IMR-90 (cell line): ENCODE data around the gene RTBDN. TPM values are rescaled to one million over a fixed set of nuclear protein-coding genes. Genes with fewer than 3 reads are reported as not detected.
A peak's percentile ranks its signal among the peaks of the same experiment; 100 is the strongest.

ENCODE experiments used
- ATAC-seq: fragments of 200-7000 bp; cut with Tn5 transposase; 2 replicates; pipeline ENCODE4 v1.9.1; 2020; ENCODE audit warnings: low read depth, mild to moderate bottlenecking, moderate library complexity
- BruUV-seq: library from RNA; stranded (reverse); fragments of 400-500 nt; replicated peaks from 2 replicates; lab custom pipeline; 2021; lab: Mats Ljungman, UMichigan
- CTCF ChIA-PET: fragments of 300-600 bp; formaldehyde crosslinking; extraction: SDS; loops from one replicate; lab custom pipeline; 2021; ENCODE audit warnings: antibody characterized with exemption; lab: Yijun Ruan, JAX
- POLR2A ChIA-PET: fragments of 300-600 bp; sonication (Branson Sonifier 250); formaldehyde crosslinking; loops from one replicate; lab custom pipeline; 2022; ENCODE audit warnings: antibody characterized with exemption; ENCODE audit not compliant: unreplicated experiment; lab: Charles Lee
- DNase-seq: peaks from one replicate; pipeline ENCODE4 v3.0.0; 2013
- H2AFZ ChIP-seq: replicated peaks from 2 replicates; pipeline ENCODE3; 2013; ENCODE audit warnings: low read length, mild to moderate bottlenecking; ENCODE audit not compliant: poor library complexity
- H2AK5ac ChIP-seq: 2 replicates; pipeline ENCODE4 v1.6.1; 2013; ENCODE audit warnings: low read depth, low read length, inconsistent platforms
- H2AK9ac ChIP-seq: replicated peaks from 2 replicates; pipeline ENCODE3; 2013; ENCODE audit warnings: mild to moderate bottlenecking, low read depth, low read length, moderate library complexity; ENCODE audit not compliant: poor library complexity
- H2BK120ac ChIP-seq: 2 replicates; pipeline ENCODE4 v1.6.1; 2013; ENCODE audit warnings: low read depth, low read length, inconsistent platforms
- H2BK15ac ChIP-seq: 3 replicates; pipeline ENCODE4 v1.6.1; 2013; ENCODE audit warnings: low read depth, low read length, inconsistent platforms
- H2BK20ac ChIP-seq: 2 replicates; pipeline ENCODE4 v1.6.1; 2013; ENCODE audit warnings: low read depth, mild to moderate bottlenecking, inconsistent platforms, low read length, moderate library complexity
- H2BK5ac ChIP-seq: 2 replicates; pipeline ENCODE4 v1.6.1; 2013; ENCODE audit warnings: mild to moderate bottlenecking, low read depth, low read length, inconsistent platforms; ENCODE audit not compliant: poor library complexity, severe bottlenecking
- H3K14ac ChIP-seq: replicated peaks from 2 replicates; pipeline ENCODE4 v1.6.1; 2013; ENCODE audit warnings: low read depth, low read length, inconsistent platforms
- H3K18ac ChIP-seq: 2 replicates; pipeline ENCODE4 v1.6.1; 2013; ENCODE audit warnings: low read depth, low read length, control low read depth
- H3K23ac ChIP-seq: 2 replicates; pipeline ENCODE4 v1.6.1; 2013; ENCODE audit warnings: low read depth, low read length, inconsistent platforms
- H3K27ac ChIP-seq: 2 replicates; pipeline ENCODE4 v1.5.1; 2013; ENCODE audit warnings: mild to moderate bottlenecking, control low read depth, low read length; ENCODE audit not compliant: insufficient read depth
- H3K27me3 ChIP-seq: 2 replicates; pipeline ENCODE4 v1.6.1; 2013; ENCODE audit warnings: low read length; ENCODE audit not compliant: control insufficient read depth, insufficient read depth
- H3K36me3 ChIP-seq: 2 replicates; pipeline ENCODE4 v1.6.1; 2013; ENCODE audit warnings: low read length, mixed read lengths; ENCODE audit not compliant: control insufficient read depth, insufficient read depth
- H3K4ac ChIP-seq: 2 replicates; pipeline ENCODE4 v1.6.1; 2013; ENCODE audit warnings: low read depth, low read length, inconsistent platforms
- H3K4me1 ChIP-seq: 2 replicates; pipeline ENCODE4 v1.6.1; 2013; ENCODE audit warnings: low read length, mixed read lengths; ENCODE audit not compliant: control insufficient read depth, insufficient read depth
- H3K4me2 ChIP-seq: 2 replicates; pipeline ENCODE4 v1.6.1; 2013; ENCODE audit warnings: low read depth, mild to moderate bottlenecking, control low read depth, low read length, moderate library complexity
- H3K4me3 ChIP-seq: 2 replicates; pipeline ENCODE4 v1.5.1; 2013; ENCODE audit warnings: low read depth, mild to moderate bottlenecking, control low read depth, low read length, moderate library complexity; ENCODE audit not compliant: insufficient read depth
- H3K56ac ChIP-seq: 2 replicates; pipeline ENCODE4 v1.6.1; 2013; ENCODE audit warnings: low read length, inconsistent platforms; ENCODE audit not compliant: insufficient read depth; ENCODE audit errors: extremely low read depth
- H3K79me1 ChIP-seq, 2 experiments: 2 replicates each; pipeline ENCODE4 v1.6.1; 2013; ENCODE audit warnings: low read length in 2 of 2, inconsistent platforms in 1 of 2, low read depth in 1 of 2
- H3K9ac ChIP-seq: 2 replicates; pipeline ENCODE4 v1.6.1; 2013; ENCODE audit warnings: low read depth, low read length, control low read depth
- H3K9me1 ChIP-seq: 2 replicates; pipeline ENCODE4 v1.6.1; 2013; ENCODE audit warnings: low read length, inconsistent platforms; ENCODE audit not compliant: insufficient read depth
- H3K9me3 ChIP-seq: 2 replicates; pipeline ENCODE4 v1.6.1; 2013; ENCODE audit warnings: low read length; ENCODE audit not compliant: control insufficient read depth, insufficient read depth
- H4K20me1 ChIP-seq: 2 replicates; pipeline ENCODE4 v1.6.1; 2013; ENCODE audit warnings: low read length, inconsistent platforms; ENCODE audit not compliant: insufficient read depth
- H4K5ac ChIP-seq: 2 replicates; pipeline ENCODE4 v1.6.1; 2013; ENCODE audit warnings: mild to moderate bottlenecking, low read depth, low read length, control low read depth
- H4K8ac ChIP-seq, 2 experiments: 2 replicates each; pipeline ENCODE4 v1.6.1; 2013; ENCODE audit warnings: low read depth in 2 of 2, low read length in 2 of 2, control low read depth in 1 of 2, inconsistent platforms in 1 of 2
- H4K91ac ChIP-seq: 2 replicates; pipeline ENCODE4 v1.6.1; 2013; ENCODE audit warnings: low read depth, low read length, inconsistent platforms; ENCODE audit not compliant: insufficient read depth
- BHLHE40 ChIP-seq: fragments of 150-350 bp; IDR thresholded peaks from 2 replicates; pipeline ENCODE4 v1.6.1; 2016; ENCODE audit warnings: mild to moderate bottlenecking, low read depth, low read length
- CHD1 ChIP-seq: IDR thresholded peaks from 2 replicates; pipeline ENCODE4 v1.6.1; 2012; ENCODE audit warnings: low read depth, low read length, improper control_type of control experiment
- MAFK ChIP-seq: IDR thresholded peaks from 2 replicates; pipeline ENCODE4 v1.6.1; 2012; ENCODE audit warnings: low read depth, low read length, improper control_type of control experiment
- SMC3 ChIP-seq: fragments of 150-350 bp; IDR thresholded peaks from 2 replicates; pipeline ENCODE4 v1.6.1; 2016; ENCODE audit warnings: low read depth, mild to moderate bottlenecking, antibody characterized with exemption, low read length, moderate library complexity
- WGBS, 2 experiments: methylation state at CpG; one replicate each; pipeline versions ENCODE4 v1.1.5 to v1.1.7; 2013; ENCODE audit warnings: missing lambda C conversion rate in 2 of 2; ENCODE audit not compliant: insufficient read length in 1 of 2; ENCODE audit errors: extremely low coverage in 2 of 2; 5-methylcytosine and 5-hydroxymethylcytosine counted together
- dilution Hi-C: fragments of 300-500 bp; cut with HindIII; formaldehyde crosslinking; loops from one replicate; pipeline ENCODE4 v1.14.3; 2018; ENCODE audit warnings: low sequenced_read_pairs; ENCODE audit not compliant: unreplicated experiment
- in situ Hi-C: fragments of 300-500 bp; cut with MboI; formaldehyde crosslinking; loops from 3 replicates; pipeline ENCODE4 v1.14.3; 2019; ENCODE audit warnings: low sequenced_read_pairs, inconsistent platforms, mixed read lengths
- intact Hi-C: fragments of 100-400 bp; cut with micrococcal nuclease; formaldehyde crosslinking; loops from 2 replicates; pipeline ENCODE4 v1.10.0; 2022
- polyA plus RNA-seq, 3 experiments: library from polyadenylated mRNA; depleted of rRNA; stranded (reverse); fragments of >200 nt; gene quantifications; 2 replicates each; pipeline ENCODE4 v1.2.3, GENCODE V29; 2012; ENCODE audit warnings: low replicate concordance in 1 of 3
- total RNA-seq: library from RNA; depleted of rRNA; stranded (reverse); fragments of >200 nt; gene quantifications from 2 replicates; pipeline ENCODE4 v1.2.3, GENCODE V29; 2012
- TF ChIP-seq, protein P1 (sequence below): fragments of 150-350 bp; IDR thresholded peaks from 2 replicates; pipeline ENCODE4 v1.6.1; 2016; ENCODE audit warnings: low read depth, mild to moderate bottlenecking, low read length, moderate library complexity, borderline replicate concordance
- TF ChIP-seq, protein P2 (sequence below): fragments of 150-350 bp; IDR thresholded peaks from 2 replicates; pipeline ENCODE4 v1.6.1; 2017; ENCODE audit warnings: mild to moderate bottlenecking, antibody characterized with exemption, low read length, low read depth

Gene RTBDN
- total and polyA plus RNA-seq, 2 of the 4 experiments (the other 2 are of a cell fraction): 0.07 TPM; not detected in 1

DNA sequence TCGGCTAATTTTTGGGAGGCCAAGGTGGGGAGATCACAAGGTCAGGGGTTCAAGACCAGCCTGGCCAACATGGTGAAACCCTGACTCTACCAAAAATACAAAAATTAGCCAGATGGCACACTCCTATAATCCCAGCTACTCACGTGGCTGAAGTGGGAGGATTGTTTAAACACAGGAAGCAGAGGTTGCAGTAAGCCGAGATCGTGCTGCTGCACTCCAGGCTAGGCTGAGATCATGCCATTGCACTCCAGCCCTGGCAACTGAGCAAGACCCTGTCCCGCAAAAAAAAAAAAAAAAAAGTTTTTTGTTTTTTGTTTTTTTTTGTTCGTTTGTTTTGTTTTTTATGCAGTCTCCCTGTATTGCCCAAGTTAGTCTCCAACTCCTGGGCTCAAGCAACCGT lies 25.2 kb upstream of the RTBDN start:
- H2BK5ac ChIP-seq: no peak overlapping the region
- H3K4me3 ChIP-seq: no peak overlapping the region
- no peak overlapping the region for H3K56ac ChIP-seq
- no peak overlapping the region for H3K27ac ChIP-seq
- H3K14ac ChIP-seq: no peak overlapping the region
- dilution Hi-C loops: no loop called here
- intact Hi-C loops: no loop called here
- no peak overlapping the region for H2AK9ac ChIP-seq
- no peak overlapping the region for H2AK5ac ChIP-seq
- peaks cover 7% of the 10 kb centered on the region for H3K27me3 ChIP-seq
- H4K20me1 ChIP-seq: no peaks in the 10 kb centered on the region
- no peak overlapping the region for H3K4me2 ChIP-seq
- H3K9ac ChIP-seq: no peak overlapping the region
- H2BK20ac ChIP-seq: no peak overlapping the region
- no peaks in the 10 kb centered on the region for H3K9me1 ChIP-seq
- POLR2A ChIA-PET: no interaction called here
- no peak overlapping the region for H4K91ac ChIP-seq
- no TSS peak for BruUV-seq
- H3K23ac ChIP-seq: no peak overlapping the region
- no peak overlapping the region for H2BK120ac ChIP-seq
- no peak overlapping the region for H3K18ac ChIP-seq
- WGBS, 2 experiments: 20% methylated on average over 2 of the region's 7 CpGs; no CpG with 5 or more reads in 1 of the 2 experiments
- H4K5ac ChIP-seq: no peak overlapping the region
- TF ChIP-seq SMC3: no peak
- TF ChIP-seq BHLHE40: peak; percentile 33; the same call in 1 of the 2 replicates
- no peak for TF ChIP-seq MAFK
- TF ChIP-seq, protein P1, sequence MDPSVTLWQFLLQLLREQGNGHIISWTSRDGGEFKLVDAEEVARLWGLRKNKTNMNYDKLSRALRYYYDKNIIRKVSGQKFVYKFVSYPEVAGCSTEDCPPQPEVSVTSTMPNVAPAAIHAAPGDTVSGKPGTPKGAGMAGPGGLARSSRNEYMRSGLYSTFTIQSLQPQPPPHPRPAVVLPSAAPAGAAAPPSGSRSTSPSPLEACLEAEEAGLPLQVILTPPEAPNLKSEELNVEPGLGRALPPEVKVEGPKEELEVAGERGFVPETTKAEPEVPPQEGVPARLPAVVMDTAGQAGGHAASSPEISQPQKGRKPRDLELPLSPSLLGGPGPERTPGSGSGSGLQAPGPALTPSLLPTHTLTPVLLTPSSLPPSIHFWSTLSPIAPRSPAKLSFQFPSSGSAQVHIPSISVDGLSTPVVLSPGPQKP: no peak
- TF ChIP-seq, protein P2, sequence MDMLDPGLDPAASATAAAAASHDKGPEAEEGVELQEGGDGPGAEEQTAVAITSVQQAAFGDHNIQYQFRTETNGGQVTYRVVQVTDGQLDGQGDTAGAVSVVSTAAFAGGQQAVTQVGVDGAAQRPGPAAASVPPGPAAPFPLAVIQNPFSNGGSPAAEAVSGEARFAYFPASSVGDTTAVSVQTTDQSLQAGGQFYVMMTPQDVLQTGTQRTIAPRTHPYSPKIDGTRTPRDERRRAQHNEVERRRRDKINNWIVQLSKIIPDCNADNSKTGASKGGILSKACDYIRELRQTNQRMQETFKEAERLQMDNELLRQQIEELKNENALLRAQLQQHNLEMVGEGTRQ: no peak
- no peak for TF ChIP-seq CHD1
- no peak overlapping the region for H2BK15ac ChIP-seq
- no peak overlapping the region for H2AFZ ChIP-seq
- no peak overlapping the region for H4K8ac ChIP-seq
- H3K36me3 ChIP-seq: no peaks in the 10 kb centered on the region
- DNase-seq (peak; percentile 33), ATAC-seq (peak; percentile 82)
- CTCF ChIA-PET: no interaction called here
- no peaks in the 10 kb centered on the region for H3K79me1 ChIP-seq
- no peak overlapping the region for H3K4ac ChIP-seq
- H3K9me3 ChIP-seq: no peaks in the 10 kb centered on the region
- no peaks in the 10 kb centered on the region for H3K4me1 ChIP-seq
- in situ Hi-C loops: no loop called here
